Mucosa of rectum (tissue), 2 donors: ENCODE data around the gene CREBRF.
"Not testable (repeated sequence)": the region's sequence is repeated elsewhere in the genome, so short reads cannot be mapped to it uniquely, and the experiment has no call there.

Experiments used
- H3K27ac ChIP-seq, 2 donors: one replicate each; pipeline ENCODE4 v1.7.0; 2013; ENCODE audit warnings: inconsistent platforms in 2 of 2, low read depth in 2 of 2, low read length in 2 of 2
- H3K27me3 ChIP-seq, 2 donors: one replicate each; pipeline ENCODE4 v1.7.0; 2013; ENCODE audit warnings: low read length in 2 of 2; ENCODE audit not compliant: control insufficient read depth in 2 of 2, insufficient read depth in 2 of 2
- H3K36me3 ChIP-seq, 2 donors: one replicate each; pipeline ENCODE4 v1.7.0; 2013; ENCODE audit warnings: low read length in 2 of 2; ENCODE audit not compliant: control insufficient read depth in 2 of 2, insufficient read depth in 2 of 2
- H3K4me1 ChIP-seq, 2 donors: one replicate each; pipeline ENCODE4 v1.7.0; 2013; ENCODE audit warnings: low read length in 2 of 2, mild to moderate bottlenecking in 1 of 2; ENCODE audit not compliant: control insufficient read depth in 2 of 2, insufficient read depth in 2 of 2
- H3K4me3 ChIP-seq, 2 donors: one replicate each; pipeline ENCODE4 v1.7.0; 2013; ENCODE audit warnings: low read length in 2 of 2
- H3K9ac ChIP-seq, 2 donors: one replicate each; pipeline ENCODE4 v1.7.0; 2013; ENCODE audit warnings: low read length in 2 of 2, low read depth in 1 of 2, mild to moderate bottlenecking in 1 of 2
- H3K9me3 ChIP-seq, 2 donors: one replicate each; pipeline ENCODE4 v1.7.0; 2013; ENCODE audit warnings: low read length in 2 of 2; ENCODE audit not compliant: control insufficient read depth in 2 of 2
- donor health status: healthy.
- donor health status: Normal muscosa, but diverticular disease.

The CREBRF gene

DNA sequence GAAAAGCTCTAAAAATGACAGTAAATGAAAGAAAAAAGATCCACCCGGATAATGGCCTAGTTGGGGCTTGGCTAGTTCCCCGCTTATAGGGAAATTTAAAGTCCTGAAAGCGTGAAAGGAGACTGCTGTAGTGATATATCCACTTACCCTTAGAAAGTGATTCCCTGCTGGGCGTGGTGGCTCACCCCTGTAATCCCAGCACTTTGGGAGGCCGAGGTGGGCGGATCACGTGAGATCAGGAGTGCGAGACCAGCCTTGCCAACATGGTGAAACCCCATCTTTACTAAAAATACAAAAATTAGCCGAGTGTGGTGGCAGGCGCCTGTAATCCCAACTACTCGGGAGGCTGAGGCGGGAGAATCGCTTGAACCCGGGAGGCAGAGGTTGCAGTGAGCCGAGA is 39.1 kb upstream of the CREBRF start:
- Histone ChIP-seq H3K36me3 (peaks cover 8 to 15% of the 10 kb centered on the region in 2 donors), H3K27ac (peak overlapping the region; percentile 16 to 44)
- H3K9me3 ChIP-seq, H3K4me1 ChIP-seq, H3K9ac ChIP-seq, H3K27me3 ChIP-seq, H3K4me3 ChIP-seq: not testable (repeated sequence)

DNA sequence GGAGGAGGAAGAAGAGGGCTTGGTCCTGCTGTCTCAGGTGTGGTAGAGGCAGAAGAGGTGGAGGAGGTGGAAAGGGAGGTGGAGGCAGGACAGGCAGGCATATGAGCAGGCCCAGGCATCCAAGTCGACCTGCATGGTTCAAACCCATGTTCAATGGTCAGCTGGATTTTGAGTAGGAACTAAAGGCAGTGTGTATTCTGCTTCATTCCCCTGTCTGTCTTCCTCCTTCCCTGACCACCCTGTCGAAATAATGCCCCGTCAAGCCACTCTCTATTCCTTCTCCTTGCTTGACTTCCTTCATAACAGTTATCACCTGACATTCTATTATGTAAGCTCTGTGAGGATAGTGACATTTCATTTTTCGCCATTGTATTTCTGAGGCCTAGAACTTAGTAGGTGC is 37.8 kb upstream of the CREBRF start:
- H3K4me1 ChIP-seq: no peaks in the 10 kb centered on the region
- H3K27me3 ChIP-seq: no peaks in the 10 kb centered on the region
- no peak overlapping the region for H3K4me3 ChIP-seq
- no peak overlapping the region for H3K27ac ChIP-seq
- no peak overlapping the region for H3K9ac ChIP-seq
- no peaks in the 10 kb centered on the region for H3K9me3 ChIP-seq
- H3K36me3 ChIP-seq: peaks cover 8 to 15% of the 10 kb centered on the region in 2 donors

DNA sequence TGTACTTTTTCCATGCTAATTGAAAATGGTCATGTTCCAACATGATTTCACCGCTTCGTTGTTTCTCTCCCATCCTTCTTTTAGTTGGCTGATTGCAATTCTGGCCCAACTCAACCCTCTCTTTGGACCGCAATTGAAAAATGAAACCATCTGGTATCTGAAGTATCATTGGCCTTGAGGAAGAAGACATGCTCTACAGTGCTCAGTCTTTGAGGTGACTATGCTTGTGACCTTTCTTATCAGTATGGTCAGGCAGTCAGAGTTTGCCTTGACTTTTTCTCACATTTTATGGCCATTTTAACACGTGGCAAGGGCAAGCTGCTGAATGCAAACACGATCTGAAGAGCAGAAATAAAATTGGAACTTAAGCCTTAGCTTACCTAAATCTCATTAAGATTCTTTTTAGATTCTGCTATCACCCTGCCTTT is 36.0 kb upstream of the CREBRF start:
- Histone ChIP-seq H3K4me1 (no peaks in the 10 kb centered on the region), H3K36me3 (peaks cover 8 to 15% of the 10 kb centered on the region in 2 donors), H3K9me3 (no peaks in the 10 kb centered on the region), H3K27ac (no peak overlapping the region), H3K9ac (no peak overlapping the region), H3K4me3 (no peak overlapping the region), H3K27me3 (no peaks in the 10 kb centered on the region)

DNA sequence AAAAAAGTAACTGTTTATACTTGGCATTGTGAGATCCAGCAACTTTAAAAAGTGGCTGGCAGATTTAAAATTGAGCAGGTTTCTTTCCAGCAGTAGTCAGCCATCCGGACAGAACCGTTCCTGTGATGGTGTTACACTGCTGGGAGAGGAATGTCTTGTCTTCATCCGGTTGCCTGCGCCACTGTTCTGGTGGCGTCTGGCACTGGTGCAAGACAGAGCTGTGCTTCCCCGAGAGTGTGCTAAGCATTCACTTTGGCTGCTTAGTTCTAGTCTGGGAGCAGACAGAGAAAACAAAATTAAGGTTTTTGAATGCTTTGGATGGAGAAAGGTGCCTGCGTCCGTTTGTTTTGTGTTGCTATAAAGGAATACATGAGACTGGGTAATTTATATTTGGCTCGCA is 35.5 kb upstream of the CREBRF start:
- no peaks in the 10 kb centered on the region for H3K27me3 ChIP-seq
- H3K4me3 ChIP-seq: no peak overlapping the region
- H3K27ac ChIP-seq: no peak overlapping the region
- H3K36me3 ChIP-seq: peaks cover 8 to 15% of the 10 kb centered on the region in 2 donors
- H3K9ac ChIP-seq: no peak overlapping the region
- no peaks in the 10 kb centered on the region for H3K4me1 ChIP-seq
- no peaks in the 10 kb centered on the region for H3K9me3 ChIP-seq

DNA sequence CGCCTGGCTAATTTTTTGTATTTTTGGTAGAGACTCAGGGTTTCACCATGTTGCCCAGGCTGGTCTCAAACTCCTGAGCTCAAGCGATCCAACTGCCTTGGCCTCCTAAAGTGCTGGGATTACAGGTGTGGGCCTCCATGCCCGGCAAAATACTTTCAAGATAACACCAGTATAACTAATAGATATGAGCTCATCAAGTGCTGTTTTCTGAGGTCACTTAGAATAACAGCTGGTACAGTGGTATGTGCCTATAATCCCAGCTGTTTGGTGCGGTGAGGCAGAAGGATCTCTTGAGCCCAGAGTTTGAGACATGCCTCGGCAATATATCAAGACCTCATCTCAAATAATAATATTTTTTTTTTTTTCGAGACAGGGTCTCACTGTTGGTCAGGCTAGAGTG is 30.5 kb upstream of the CREBRF start:
- H3K36me3 ChIP-seq: peaks cover 2 to 9% of the 10 kb centered on the region in 2 donors
- no peak overlapping the region for H3K27ac ChIP-seq
- H3K4me3 ChIP-seq: no peak overlapping the region
- no peaks in the 10 kb centered on the region for H3K9me3 ChIP-seq
- H3K4me1 ChIP-seq: peaks cover 9 to 11% of the 10 kb centered on the region in 2 donors
- no peaks in the 10 kb centered on the region for H3K27me3 ChIP-seq
- H3K9ac ChIP-seq: no peak overlapping the region

DNA sequence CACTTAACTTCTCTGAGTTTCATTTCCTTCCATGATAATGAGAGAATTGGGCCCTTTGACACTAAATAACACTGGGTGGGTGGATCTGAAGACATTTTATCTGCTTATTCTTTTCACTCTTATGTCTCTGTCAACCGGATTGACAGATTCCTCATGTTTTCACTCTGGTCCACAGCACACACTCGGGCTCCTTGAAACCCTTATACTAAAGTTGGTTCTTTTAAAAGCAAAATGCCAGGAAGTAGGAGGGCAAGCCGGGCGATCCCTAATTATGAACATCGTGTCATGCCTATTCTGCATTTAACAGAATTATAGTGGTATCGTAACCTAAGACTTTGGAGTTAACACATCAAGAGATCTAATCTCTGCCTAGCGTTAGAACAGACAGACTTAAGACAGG is 28.2 kb upstream of the CREBRF start:
- Histone ChIP-seq H3K4me1 (peaks cover 9 to 11% of the 10 kb centered on the region in 2 donors), H3K9ac (no peak overlapping the region), H3K36me3 (no peaks in the 10 kb centered on the region), H3K27me3 (no peaks in the 10 kb centered on the region), H3K9me3 (no peaks in the 10 kb centered on the region), H3K4me3 (no peak overlapping the region), H3K27ac (no peak overlapping the region)

DNA sequence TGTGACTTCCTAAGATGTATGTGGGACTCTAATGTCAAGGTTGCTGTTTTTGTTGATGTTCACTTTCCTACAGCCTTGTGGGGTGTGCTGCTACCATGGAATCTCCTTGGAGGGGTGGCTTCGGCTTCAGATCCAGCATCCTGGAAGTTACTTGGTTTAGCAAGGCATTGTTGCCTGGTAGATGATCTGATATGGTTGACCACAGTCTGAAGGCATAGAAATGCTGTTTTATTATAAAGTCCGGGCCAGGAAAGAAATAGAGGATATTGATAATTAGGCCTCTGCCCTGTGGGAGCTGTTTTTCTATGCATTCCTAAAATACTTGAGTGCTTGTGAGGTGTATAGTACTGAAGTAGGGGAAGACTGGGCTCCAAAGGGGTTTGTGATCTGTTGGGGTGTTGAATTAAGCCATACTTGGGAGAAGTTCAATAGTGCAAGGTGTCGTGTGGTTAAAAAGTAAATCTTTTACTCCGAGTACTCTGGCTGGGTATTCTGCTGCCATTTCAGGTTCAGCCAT is 27.3 kb upstream of the CREBRF start:
- Histone ChIP-seq H3K9ac (no peak overlapping the region), H3K27me3 (no peaks in the 10 kb centered on the region), H3K27ac (peak overlapping the region; percentile 49 to 62), H3K36me3 (peaks cover 0 to under 1% of the 10 kb centered on the region in 2 donors), H3K4me1 (peaks cover 9 to 11% of the 10 kb centered on the region in 2 donors), H3K9me3 (no peaks in the 10 kb centered on the region), H3K4me3 (no peak overlapping the region)

DNA sequence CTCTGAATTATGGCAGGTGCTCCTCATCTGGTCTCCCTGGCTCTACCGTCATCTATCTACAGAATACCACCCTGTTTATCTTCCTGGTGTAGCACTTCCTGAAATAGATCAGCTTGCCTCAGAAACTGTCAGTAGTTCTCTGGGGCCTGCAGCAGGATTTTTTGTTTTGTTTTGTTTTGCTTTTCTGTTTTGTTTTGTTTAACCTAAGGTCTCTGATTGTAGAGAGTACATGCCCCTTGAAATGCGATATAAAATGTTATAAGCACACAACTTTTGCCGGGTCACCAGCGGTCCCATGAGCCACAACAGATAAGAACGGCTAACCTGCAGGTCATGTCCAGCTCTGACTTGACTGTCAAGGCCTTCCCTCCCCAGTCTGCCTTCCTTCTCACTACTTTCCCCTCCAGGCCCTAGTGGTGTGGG is 26.6 kb upstream of the CREBRF start:
- Histone ChIP-seq H3K36me3 (peaks cover 0 to 7% of the 10 kb centered on the region in 2 donors), H3K27me3 (no peaks in the 10 kb centered on the region), H3K4me1 (peaks cover 9 to 11% of the 10 kb centered on the region in 2 donors), H3K9ac (no peak overlapping the region), H3K27ac (peak overlapping the region; percentile 49 to 62), H3K9me3 (no peaks in the 10 kb centered on the region), H3K4me3 (no peak overlapping the region)

DNA sequence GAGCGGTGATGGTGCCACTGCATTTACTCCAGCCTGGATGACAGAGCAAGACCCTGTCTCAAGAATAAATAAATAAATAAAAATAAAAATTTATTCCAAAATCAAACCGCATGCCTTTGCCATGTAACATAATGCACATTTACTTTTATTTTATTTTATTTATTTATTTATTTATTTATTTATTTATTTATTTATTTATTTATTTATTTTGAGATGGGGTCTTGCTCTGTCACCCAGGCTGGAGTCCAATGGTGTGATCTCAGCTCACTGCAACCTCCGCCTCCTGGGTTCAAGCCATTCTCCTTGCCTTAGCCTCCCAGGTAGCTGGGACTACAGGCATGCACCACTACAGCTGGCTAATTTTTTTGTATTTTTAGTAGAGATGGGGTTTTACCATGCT is 24.1 kb upstream of the CREBRF start:
- H3K9me3 ChIP-seq, H3K4me3 ChIP-seq, H3K9ac ChIP-seq, H3K27ac ChIP-seq, H3K27me3 ChIP-seq: not testable (repeated sequence)
- H3K4me1 ChIP-seq: peaks cover 11 to 13% of the 10 kb centered on the region in 2 donors
- H3K36me3 ChIP-seq: peaks cover 3 to 12% of the 10 kb centered on the region in 2 donors

DNA sequence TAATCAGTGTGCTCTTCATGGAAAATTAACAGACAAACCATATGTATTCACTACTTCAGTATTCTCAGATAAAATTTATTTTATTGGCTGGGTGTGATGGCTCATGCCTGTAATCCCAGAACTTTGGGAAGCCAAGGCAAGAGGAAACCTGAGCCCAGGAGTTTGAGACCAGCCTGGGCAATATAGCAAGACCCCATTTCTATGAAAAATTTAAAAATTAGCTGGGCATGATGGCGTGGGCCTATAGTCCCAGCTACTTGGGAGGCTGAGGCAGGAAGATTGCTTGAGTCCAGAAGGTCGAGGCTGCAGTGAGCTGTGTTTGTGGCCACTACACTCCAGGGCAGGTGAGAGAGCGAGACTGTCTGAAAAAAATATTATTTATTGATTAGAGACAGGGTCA is 23.4 kb upstream of the CREBRF start:
- Histone ChIP-seq H3K27ac (no peak overlapping the region), H3K4me3 (no peak overlapping the region), H3K9me3 (no peaks in the 10 kb centered on the region), H3K4me1 (peaks cover 11 to 13% of the 10 kb centered on the region in 2 donors), H3K36me3 (peaks cover 3 to 12% of the 10 kb centered on the region in 2 donors), H3K27me3 (no peaks in the 10 kb centered on the region), H3K9ac (no peak overlapping the region)

DNA sequence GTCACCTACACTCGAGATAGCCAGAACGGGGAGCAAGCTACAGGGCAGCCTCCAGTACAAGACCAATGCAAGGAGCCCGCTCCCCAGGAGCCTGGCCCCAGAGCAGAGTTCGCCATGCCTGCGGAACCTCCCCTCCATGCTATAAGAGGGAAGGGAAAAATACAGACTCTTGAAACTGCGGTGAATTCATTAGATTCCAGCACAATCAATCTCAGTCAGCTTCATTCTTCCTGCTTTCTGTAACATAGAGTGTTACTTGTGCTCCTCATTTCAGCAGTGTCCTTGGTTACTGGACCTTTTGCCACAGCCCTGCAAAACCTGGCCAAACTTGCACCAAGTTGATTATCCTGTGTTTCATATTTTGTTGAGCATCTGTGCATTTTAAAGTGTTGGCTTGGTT is 22.2 kb upstream of the CREBRF start:
- no peak overlapping the region for H3K9ac ChIP-seq
- peaks cover 8 to 13% of the 10 kb centered on the region in 2 donors for H3K4me1 ChIP-seq
- no peak overlapping the region for H3K27ac ChIP-seq
- H3K4me3 ChIP-seq: no peak overlapping the region
- H3K36me3 ChIP-seq: peaks cover 3 to 12% of the 10 kb centered on the region in 2 donors
- no peaks in the 10 kb centered on the region for H3K27me3 ChIP-seq
- H3K9me3 ChIP-seq: no peaks in the 10 kb centered on the region
